ENCODE measurements around the gene LUC7L3. TPM values are rescaled to one million over a fixed set of nuclear protein-coding genes. Genes with fewer than 3 reads are reported as not detected.

The LUC7L3 gene
- total and polyA plus RNA-seq, 2 of the 13 experiments (the other 11 are each of a cell fraction or from before 2014, with no cell fraction given), result 108 to 120 TPM

GRCh38 chr17:50686494-50687199 lies 32.8 kb upstream of the LUC7L3 start (continued):
- TF ChIP-seq ZBTB40 (IDR thresholded peaks at IDR 0.05) (no peak), ZBTB40 (CRISPR knock-in tag; IDR thresholded peaks at IDR 0.05) (peak; percentile 64; the same call in 1 of the 2 replicates), EP300 (IDR thresholded peaks at IDR 0.05; ENCODE audit: low read depth in 2 of 2, low read length in 2 of 2) (peak; percentile 94), EP300 (CRISPR knock-in tag; IDR thresholded peaks at IDR 0.05; ENCODE audit: borderline replicate concordance) (peak; percentile 95; the same call in 1 of the 2 replicates), ZNF451 (CRISPR knock-in tag; IDR thresholded peaks at IDR 0.05) (no peak), BCL6 (CRISPR knock-in tag; IDR thresholded peaks at IDR 0.05) (peak; percentile 48), CEBPB (IDR thresholded peaks at IDR 0.05; ENCODE audit: borderline replicate concordance, low read depth, low read length) (no peak), JDP2 (CRISPR knock-in tag; IDR thresholded peaks at IDR 0.05; ENCODE audit: borderline replicate concordance) (no peak; the same call in 1 of the 2 replicates), BRCA1 (CRISPR knock-in tag; IDR thresholded peaks at IDR 0.05) (peak; percentile 82; the same call in 1 of the 2 replicates), CREBL2 (CRISPR knock-in tag; IDR thresholded peaks at IDR 0.05; ENCODE audit: borderline replicate concordance) (0 out of 2 replicates have a peak, but pooled peaks have one; percentile 47), AGO1 (IDR thresholded peaks at IDR 0.05; ENCODE audit: low read depth, low read length, poor library complexity, severe bottlenecking) (no peak), ARNT (IDR thresholded peaks at IDR 0.05) (no peak), E2F5 (CRISPR knock-in tag; conservative IDR thresholded peaks at IDR 0.05) (no peak), RFX5 (IDR thresholded peaks at IDR 0.05; ENCODE audit: low read depth, low read length) (0 out of 2 replicates have a peak, but pooled peaks have one; percentile 6), CCAR2 (optimal IDR thresholded peaks at IDR 0.05; ENCODE audit: low read depth, low read length) (no peak), ZNF841 (CRISPR knock-in tag; IDR thresholded peaks at IDR 0.05; ENCODE audit: borderline replicate concordance) (no peak), NFRKB (IDR thresholded peaks at IDR 0.05) (peak; percentile 75; the same call in 1 of the 2 replicates), ZMAT3 (CRISPR knock-in tag; conservative IDR thresholded peaks at IDR 0.05) (peak; percentile 70; the same call in 1 of the 2 replicates), IKZF5 (CRISPR knock-in tag; IDR thresholded peaks at IDR 0.05) (peak; percentile 93; the same call in 1 of the 2 replicates)
